Mesenteric fat pad (tissue), 1 donor: ENCODE results near the gene EFCAB8. TPM values are rescaled to one million over a fixed set of nuclear protein-coding genes. Genes with fewer than 3 reads are reported as not detected.

ENCODE experiments used
- DNase-seq: peaks from one replicate; pipeline ENCODE4 v3.0.0-alpha.2; 2020; ENCODE audit warnings: low spot score
- total RNA-seq: library from RNA; stranded (reverse); fragmentation: NEBNext Ultra II Directional; extraction: Animal tissue kit (Norgen Biotek cat#: 25700); gene quantifications from one replicate; pipeline ENCODE4 v1.2.1, GENCODE V29; 2021
- donor health status: DM: yes; HTN: yes; CAD: no.

The EFCAB8 gene
- total RNA-seq, 1 donor from 2014 or later = 0.39 TPM

DNA sequence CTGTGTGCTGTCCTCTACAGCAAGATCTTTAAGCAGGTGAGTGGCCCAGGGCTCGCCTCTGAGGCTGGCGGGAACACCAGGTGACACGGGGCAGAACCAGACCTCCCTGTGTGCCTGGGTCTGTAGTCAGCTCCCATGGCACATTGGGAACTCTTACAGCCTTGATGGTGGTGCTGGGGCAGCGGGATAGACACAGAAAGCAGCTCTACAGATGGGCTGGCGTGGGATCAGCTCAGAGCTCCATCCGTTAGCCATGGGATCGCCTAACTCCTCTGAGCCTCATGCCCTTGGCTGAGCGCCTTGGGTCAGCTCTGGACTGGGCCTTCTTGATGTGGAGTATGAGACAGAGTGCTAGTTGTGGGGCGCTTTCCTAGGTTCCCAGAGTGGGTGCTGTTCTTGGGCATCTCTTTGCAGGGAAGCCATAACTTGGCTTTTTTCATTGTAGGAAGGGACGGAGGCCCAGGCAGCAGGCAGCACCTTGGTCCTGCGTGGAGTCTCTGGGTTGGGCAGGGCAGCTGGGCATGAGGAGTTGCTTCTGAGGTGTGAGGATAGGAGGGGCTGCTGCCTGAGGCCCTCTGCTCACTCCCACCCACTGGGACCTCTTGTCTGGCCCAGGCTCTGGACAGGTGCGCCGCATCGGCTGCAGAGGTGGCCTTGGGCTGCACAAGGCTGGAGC is 51.3 kb downstream of the EFCAB8 start:
- no peak for DNase-seq

- no peak for DNase-seq
Observed at GRCh38 chr20:32911355-32911754, 52.6 kb downstream of the EFCAB8 start.

DNA sequence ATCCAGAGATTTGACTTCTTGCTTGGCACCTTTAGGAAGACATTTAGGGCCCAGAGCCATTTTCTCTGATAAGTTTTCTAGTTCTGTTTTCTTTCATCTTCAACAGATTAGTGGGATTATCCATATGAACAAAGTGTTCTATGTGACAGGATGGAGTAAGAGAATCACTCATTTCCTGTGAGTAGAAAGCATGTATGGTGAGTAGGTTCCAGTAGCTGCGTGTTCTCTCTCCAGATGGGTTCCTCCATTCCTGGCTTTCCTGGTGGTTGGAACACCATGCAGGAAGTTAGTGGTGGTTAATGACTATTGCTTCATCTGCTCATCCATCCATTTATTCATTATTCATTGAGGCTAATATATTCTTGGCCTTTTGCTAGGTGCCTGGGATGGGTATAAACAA is 54.0 kb downstream of the EFCAB8 start:
- no peak for DNase-seq

DNA sequence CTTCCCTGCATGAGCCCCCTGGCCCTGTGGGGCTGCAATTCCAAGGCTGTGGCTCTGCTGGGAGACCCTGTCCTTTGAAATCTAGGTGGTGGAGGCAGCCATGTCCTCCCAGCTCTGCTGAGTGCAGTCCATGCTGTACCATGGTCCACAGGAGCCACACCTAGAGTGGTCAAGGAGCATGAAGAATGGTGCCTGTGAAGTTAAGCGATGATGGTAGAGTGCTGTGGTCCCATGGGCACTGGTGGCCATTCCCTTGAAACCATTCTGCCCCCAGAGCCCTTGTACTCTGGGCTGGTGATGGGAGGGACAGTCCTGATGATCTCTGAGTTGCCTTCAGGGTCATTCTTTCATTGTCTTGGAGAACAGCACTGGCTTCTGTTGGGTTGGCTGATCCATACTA is 55.3 kb downstream of the EFCAB8 start:
- DNase-seq = peak; percentile 53

GRCh38 chr20:32917191-32917950 is 58.6 kb downstream of the EFCAB8 start:
- DNase-seq = peak; percentile 28

DNA sequence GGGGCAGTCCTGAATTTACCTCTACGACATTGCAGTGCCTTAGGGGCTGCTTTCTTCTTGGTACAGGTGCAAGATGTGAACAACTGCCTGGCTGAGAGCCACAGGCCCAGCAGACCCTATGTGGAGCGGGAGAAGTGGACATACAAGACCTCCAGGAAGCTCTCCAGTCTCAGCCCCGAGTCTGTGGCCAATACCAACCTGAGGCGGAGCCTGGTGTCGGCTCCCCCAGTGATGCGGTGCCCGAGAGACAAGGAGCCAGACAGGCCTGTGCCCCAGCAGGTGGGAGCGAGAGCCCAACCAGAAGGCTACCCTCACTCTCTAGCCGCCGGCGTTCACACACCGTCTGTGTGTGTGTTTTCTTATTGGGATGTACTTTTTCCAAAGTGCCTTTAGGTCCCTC is 59.6 kb downstream of the EFCAB8 start:
- peak; percentile 68 for DNase-seq

DNA sequence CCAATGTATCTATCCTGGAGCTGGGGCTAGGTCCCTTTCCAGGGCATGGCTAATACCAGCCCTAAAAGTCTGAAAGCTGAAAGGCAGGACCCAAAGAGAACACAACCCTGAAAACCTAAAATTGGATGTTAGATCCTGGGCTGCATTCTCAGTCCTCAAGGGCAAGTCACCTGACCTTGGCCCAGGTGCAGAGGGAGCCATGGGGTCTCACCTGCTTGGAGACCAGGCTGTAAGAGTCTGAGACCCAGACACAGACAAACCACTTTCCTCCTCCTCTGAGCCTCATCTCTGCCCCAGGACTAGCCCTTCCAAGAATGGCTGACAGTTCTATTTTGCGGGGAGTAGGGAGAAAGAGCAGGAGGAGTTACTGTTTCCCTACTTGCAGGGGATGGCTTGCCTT is 60.0 kb downstream of the EFCAB8 start:
- DNase-seq = peak; percentile 28

- DNase-seq = peak; percentile 80
Observed at GRCh38 chr20:32920066-32920465, 61.3 kb downstream of the EFCAB8 start.

DNA sequence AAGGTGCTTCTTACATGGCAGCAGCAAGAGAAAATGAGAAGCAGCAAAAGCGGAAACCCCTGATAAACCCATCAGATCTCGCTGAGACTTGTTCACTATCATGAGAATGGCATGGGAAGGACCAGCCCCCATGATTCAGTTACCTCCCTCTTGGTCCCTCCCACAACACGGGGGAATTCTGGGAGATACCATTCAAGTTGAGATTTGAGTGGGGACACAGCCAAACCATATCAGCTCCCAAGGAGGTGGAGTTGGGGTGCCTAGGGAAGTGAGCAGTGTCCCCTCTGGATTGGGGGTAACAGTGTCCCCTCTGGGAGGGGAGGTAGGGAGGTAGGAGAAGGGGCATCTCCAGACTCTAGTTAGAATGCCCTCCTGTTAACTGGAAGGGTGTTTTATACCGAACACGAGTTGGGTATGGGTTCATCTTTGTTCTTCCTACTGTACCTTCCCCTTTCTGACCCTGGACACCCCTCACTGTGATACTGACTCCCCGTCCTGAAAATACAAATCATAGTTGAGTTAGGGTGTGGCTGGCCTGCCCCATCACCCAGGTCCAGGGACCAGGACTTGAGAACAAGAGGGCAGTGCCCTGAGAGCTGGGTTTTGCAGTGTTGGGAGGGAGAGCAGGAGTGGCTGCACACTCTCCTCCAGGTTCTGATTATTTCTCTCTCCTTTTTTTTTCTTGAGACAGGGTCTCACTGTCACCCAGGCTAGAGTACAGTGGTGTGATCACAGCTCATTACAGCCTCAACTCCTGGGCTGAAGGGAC is 62.0 kb downstream of the EFCAB8 start:
- DNase-seq = peak; percentile 69

DNA sequence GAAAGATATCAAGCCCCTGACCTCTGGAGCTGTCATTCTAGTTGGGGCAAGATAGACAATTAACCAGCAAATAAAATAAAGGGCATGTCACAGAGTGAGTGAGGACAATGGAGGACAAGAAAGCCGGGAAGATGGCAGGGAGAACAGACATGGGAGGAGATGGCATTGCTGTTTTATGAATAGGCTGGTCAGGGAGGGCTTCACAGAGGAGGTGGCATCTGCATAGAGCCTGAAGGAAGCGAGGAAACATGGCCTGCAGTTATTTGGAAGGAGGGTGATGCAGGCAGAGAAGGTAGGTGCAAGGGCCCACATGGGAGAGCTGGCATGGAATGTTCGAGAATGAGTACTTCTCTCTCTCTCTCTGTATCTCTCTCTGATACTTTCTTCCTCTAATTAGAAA is 63.7 kb downstream of the EFCAB8 start:
- peak; percentile 22 for DNase-seq

- DNase-seq = peak; percentile 69
Observed at GRCh38 chr20:32924781-32925180, 66.1 kb downstream of the EFCAB8 start.

DNA sequence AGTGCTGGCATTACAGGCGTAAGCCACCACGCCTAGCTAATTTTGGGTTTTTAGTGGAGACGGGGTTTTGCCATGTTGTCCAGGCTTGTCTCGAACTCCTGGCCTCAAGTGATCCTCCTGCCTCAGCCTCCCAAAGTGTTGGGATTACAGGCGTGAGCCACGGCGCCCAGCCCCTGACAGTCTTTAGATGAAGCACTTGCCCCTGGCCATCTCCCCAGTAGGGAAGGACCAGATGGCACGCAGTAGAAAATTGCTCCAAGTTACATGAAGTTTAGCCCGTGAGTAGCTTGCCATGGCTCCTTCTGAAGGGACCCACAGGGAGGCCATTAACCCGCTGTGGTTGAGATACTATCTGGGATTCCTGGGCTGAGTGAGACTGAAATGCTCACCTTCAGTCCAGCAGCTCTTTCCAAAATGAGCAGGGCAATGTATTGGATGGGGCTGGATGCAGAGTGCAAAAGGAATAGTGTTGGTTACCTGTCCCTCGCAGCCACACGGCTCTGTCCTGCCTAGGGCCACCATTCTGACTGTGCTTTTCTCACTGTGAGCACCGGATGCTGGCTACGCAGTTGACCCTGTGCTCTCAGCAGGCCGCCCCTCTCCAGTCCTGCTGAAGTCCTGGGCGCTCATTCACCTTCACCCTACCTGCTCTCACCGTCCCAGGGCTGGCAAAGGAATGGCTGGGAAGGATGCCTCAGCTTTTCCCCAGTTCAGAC is 66.9 kb downstream of the EFCAB8 start:
- DNase-seq = peak; percentile 86

DNA sequence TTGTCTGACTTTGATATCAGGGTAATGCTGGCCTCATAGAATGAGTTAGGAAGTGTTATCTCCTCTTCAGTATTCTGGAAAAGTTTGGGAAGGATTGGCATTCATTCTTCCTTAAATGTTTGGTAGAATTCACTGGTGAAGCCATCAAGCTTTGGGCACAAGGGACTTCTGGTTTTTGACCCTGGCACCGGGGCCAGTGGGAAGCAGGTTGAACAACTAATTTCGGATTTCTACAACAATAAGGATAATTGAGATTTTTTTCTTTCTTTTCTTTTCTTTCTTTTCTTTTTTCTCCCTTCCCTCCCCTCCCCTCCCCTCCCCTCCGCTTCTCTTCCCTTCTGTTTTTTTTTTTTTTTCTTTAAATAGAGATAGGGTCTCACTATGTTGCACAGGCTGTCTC is 70.4 kb downstream of the EFCAB8 start:
- no peak for DNase-seq

DNA sequence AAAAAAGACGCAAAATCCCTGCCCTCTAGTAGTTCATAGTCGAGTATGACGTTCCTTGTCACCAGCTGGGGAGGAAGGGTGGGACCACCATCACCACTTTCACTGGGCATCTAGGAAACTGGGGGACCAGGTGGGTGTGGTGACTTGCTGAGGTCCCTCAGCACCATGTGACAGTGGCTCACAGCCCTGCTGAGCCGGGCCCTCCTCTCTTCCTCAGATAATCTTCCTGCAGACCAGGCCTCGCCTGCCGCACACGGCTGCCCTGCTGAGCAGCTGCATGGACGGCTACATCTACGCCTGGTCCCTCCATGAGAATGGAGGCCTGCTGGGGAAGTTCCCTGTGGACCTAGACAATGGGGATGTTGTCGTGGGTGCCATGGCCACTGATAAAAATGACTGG is 71.5 kb downstream of the EFCAB8 start:
- no peak for DNase-seq

DNA sequence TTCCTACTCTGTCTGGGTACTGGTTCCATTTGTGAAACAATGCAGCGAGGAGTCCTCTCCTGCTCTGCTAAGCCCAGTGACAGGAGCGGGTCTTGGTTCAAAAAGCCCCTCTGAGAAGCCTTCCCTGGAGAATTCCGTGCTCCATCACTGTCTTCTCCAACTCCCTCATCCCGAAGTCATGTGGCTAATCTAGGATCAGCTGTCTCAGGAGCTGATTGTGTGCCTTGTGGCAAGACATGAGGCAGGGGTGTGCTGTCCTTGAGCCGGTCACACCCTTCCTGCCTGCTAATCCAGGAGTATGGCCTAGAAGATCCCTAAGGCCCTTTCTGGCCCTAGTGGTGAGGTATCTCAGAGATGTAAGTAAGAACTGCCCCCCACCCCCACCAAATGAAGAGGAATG is 72.0 kb downstream of the EFCAB8 start:
- no peak for DNase-seq

GRCh38 chr20:32934580-32934979 is 75.9 kb downstream of the EFCAB8 start:
- no peak for DNase-seq

- DNase-seq = no peak
Observed at GRCh38 chr20:32941155-32941885, 82.6 kb downstream of the EFCAB8 start.

DNA sequence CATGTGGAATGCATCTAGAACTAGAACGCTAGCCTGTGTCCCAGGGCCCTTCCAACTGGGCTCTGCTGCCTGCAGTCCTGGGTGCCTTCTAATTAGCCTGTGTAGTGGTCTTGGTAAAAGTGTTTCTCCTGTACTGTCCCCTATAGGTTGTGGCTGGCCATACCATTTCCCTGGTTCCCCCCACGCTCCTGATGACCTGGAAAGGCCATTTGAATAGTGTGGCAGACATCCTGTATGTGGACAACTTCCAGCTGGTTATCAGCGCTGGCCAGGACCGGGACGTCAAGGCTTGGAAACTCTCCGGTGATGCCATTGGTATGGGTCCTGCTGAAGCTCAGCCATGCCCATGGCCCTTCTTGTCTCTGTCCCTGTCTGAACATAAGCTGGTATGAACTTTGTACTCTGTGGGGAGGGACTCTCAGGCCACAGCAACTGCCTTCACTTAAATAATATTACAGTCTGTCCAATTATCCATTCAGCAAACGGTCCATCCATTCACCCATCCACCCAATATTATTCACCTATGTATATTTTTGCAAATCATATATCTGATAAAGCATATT is 84.8 kb downstream of the EFCAB8 start:
- DNase-seq = no peak

DNA sequence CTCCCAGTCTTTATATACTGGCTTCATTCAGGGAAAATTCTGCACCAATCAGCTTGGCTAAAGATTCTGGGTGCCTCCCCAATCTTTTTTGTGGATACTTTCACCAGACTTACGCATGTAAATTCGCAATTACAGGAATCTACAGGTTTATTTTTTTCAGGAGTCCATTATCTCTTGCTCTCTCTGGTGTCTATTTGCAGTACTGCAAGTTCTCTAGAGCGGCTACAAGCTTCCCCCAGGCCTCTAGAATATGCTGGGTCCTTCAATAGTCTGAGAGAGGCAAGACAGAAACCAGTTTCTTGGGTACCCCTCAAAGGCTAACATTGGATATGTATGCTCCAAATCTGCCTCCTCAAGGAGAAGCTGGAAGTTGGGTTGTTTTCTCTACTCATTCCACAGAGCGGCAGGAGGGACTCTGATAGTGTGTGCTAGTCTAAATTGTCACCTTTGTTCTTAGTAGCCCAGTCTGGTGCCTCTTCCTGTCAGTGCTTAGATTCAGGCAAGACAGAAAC is 87.0 kb downstream of the EFCAB8 start:
- no peak for DNase-seq

DNA sequence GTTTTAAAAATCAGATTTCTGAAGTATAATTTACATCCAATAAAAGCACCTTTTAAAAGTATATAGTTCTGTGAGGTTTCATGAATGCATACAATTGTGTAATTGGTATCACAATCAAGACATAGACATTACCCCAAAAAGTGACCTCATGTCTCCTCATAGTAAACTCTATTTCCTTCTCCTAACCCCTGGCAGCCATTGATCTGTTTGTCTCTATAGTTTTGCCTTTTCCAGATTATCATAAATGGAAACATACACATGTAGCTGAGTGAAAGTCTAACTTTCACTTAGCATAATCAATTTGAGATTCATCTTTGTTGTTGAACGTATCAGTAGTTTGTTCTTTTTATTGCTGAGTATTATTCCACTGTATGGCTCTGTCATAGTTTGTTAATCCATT is 87.9 kb downstream of the EFCAB8 start:
- no peak for DNase-seq
